ENCODE results near the gene BMP8A.
"Not testable (repeated sequence)": the region's sequence is repeated elsewhere in the genome, so short reads cannot be mapped to it uniquely, and the experiment has no call there.

BMP8A gene

DNA sequence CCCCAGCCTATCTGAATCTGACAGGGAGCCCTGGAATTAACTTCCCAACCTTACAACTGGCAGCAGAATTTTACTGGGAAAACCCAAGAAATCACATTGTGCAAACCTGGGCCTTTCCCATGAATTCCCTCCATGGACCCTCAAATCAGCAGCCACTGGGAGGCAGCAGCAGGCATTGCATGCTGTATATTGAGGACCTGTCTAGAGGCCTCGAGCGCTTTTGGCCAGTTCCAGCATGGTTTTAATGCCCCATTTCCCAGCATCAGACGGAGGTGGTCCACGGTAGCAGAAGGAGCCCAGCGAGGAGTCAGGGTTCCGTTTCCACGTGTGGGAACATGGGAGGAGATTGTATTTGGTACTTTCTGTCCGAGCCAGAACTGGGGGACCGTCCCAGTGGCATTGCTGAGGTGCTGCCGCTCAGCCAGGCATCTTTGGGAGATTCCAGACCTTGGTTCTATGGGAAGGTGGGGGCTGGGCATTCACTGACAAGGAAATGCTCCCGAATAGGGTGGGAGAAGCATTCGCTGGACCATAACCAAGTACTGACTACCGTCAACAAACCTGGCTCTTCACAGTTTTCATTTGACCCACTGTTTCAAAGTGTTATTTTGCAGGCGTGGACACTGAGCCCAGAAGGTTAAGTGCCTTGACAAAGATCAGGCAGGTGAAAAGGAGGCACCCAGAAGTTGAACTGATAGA is 15.9 kb downstream of the BMP8A start:
- H3K4me3 ChIP-seq (ENCODE audit: low read depth, low read length): no peak overlapping the region
- no peaks in the 10 kb centered on the region for H3K79me2 ChIP-seq (ENCODE audit: control insufficient read depth, insufficient read depth, low read length, unreplicated experiment)
- H3K27me3 ChIP-seq (ENCODE audit: insufficient read depth, low read length): no peaks in the 10 kb centered on the region
- H2AFZ ChIP-seq (ENCODE audit: low read length, unreplicated experiment): no peak overlapping the region
- H3K36me3 ChIP-seq (ENCODE audit: insufficient read depth, low read length): no peaks in the 10 kb centered on the region
- H3K27ac ChIP-seq (ENCODE audit: low read depth, low read length): no peak overlapping the region
- H3K4me1 ChIP-seq (ENCODE audit: control insufficient read depth, insufficient read depth, low read length, unreplicated experiment): peaks cover 6% of the 10 kb centered on the region

DNA sequence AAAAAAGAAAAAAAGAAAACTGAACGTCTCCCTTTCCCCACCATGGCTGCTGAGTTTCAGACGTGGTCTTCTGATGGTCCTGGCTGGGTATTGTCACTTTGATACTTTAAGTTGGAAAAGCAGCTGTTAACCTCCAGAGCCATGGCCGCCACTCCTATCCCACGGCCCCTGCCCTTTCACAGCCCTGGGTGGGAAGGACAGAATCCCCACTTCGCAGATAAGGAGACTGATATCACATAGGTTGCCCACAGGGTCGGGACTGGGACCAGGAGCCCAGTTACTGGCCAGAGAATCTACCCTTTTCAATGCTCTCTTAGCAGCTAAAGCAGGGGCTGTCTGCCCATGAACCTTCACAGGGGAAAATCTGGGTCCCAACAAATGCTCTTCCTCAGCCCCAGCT is 16.8 kb downstream of the BMP8A start:
- H3K4me1 ChIP-seq (ENCODE audit: control insufficient read depth, insufficient read depth, low read length, unreplicated experiment): peaks cover 6% of the 10 kb centered on the region
- H3K79me2 ChIP-seq (ENCODE audit: control insufficient read depth, insufficient read depth, low read length, unreplicated experiment): no peaks in the 10 kb centered on the region
- no peak overlapping the region for H3K4me3 ChIP-seq (ENCODE audit: low read depth, low read length)
- no peak overlapping the region for H3K27ac ChIP-seq (ENCODE audit: low read depth, low read length)
- no peaks in the 10 kb centered on the region for H3K36me3 ChIP-seq (ENCODE audit: insufficient read depth, low read length)
- no peak overlapping the region for H2AFZ ChIP-seq (ENCODE audit: low read length, unreplicated experiment)
- no peaks in the 10 kb centered on the region for H3K27me3 ChIP-seq (ENCODE audit: insufficient read depth, low read length)

DNA sequence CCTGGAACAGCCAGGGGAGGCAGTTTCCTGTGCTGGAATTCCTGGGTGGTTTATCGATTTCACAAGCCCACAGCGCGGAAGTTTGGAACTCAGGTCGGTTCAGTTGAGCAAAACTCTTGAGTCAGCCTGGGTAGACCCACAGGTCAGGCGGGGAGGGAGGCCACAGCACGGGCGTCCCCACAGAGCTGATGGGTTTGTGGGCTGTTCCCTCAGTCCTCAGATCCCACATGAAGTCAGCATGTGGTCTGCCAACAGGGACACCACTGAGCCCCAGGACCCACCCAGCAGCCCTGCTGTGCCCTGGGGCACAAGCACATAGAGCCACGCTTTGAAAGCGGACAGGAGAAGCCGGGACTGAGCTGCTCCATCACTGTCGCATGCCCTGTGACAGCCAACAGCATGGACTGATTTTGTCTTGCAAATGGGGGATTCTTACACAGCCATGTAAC is 17.4 kb downstream of the BMP8A start:
- H3K27ac ChIP-seq (ENCODE audit: low read depth, low read length): no peak overlapping the region
- no peak overlapping the region for H2AFZ ChIP-seq (ENCODE audit: low read length, unreplicated experiment)
- no peaks in the 10 kb centered on the region for H3K79me2 ChIP-seq (ENCODE audit: control insufficient read depth, insufficient read depth, low read length, unreplicated experiment)
- no peak overlapping the region for H3K4me3 ChIP-seq (ENCODE audit: low read depth, low read length)
- peaks cover 6% of the 10 kb centered on the region for H3K4me1 ChIP-seq (ENCODE audit: control insufficient read depth, insufficient read depth, low read length, unreplicated experiment)
- no peaks in the 10 kb centered on the region for H3K27me3 ChIP-seq (ENCODE audit: insufficient read depth, low read length)
- H3K36me3 ChIP-seq (ENCODE audit: insufficient read depth, low read length): no peaks in the 10 kb centered on the region

DNA sequence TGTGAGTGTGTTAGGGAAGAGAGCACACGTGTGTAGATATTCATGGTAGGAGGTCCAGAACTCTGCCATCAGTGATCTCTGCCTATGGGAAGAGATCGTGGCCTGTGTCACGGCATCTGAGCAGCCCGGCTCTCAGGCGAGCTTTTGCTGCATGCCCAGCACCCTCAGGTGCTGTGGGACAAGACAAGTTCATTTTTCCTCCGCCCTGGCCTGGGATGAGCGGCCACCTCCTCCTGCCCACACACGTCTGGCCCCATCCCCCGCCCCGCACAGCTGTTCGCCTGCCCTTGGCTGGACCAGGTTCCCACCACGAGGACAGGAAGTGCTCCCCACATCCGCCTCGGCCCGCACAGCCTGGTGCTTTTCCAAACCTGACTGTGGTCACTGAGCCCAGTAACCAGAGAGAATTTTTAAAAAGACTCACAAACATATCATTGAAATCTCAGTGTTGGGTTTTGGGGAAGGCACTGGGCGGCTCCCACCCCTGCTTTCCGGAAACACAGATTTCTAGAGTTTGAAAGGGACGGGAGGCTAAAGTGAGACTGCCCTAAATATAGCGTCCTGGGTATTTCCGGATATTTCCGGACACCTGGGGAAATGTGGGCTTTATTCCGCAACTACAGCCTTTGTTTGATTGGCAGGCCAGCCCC is 18.0 kb downstream of the BMP8A start:
- Histone ChIP-seq H3K4me3 (ENCODE audit: low read depth, low read length) (no peak overlapping the region), H3K36me3 (ENCODE audit: insufficient read depth, low read length) (no peaks in the 10 kb centered on the region), H3K79me2 (ENCODE audit: control insufficient read depth, insufficient read depth, low read length, unreplicated experiment) (no peaks in the 10 kb centered on the region), H3K27ac (ENCODE audit: low read depth, low read length) (no peak overlapping the region), H2AFZ (ENCODE audit: low read length, unreplicated experiment) (no peak overlapping the region), H3K4me1 (ENCODE audit: control insufficient read depth, insufficient read depth, low read length, unreplicated experiment) (peaks cover 6% of the 10 kb centered on the region), H3K27me3 (ENCODE audit: insufficient read depth, low read length) (no peaks in the 10 kb centered on the region)

DNA sequence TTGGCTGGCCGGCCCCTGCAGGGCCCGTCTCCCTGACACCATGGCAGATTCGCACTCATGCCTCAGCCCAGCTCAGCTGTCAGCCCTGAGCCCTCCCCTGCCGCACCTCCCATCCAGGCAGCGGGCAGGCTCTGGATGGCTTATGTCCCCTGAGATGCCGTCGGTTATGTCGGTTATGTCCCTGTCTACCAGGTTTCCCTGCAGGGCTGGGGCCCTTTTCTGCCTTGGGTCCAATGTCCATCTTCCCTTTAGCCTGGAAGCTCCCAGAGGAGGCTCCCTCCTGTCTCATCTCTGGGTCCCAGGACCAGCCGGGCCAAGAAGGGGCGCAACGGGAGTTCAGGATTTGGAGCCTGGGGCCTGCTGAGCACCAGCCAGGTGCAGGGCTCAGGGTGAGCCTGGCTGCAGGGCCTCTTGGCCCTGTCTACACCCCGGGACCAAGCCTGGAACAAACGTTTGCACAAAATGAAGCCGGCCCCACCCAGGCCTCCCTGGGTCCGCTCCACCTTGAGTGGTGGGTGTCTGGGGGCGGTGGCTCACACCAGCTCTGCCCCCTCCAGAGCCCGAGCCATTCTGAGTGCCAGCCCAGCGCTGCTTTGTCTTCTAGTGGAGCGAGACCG is 19.2 kb downstream of the BMP8A start:
- not testable (repeated sequence) for H2AFZ ChIP-seq (ENCODE audit: low read length, unreplicated experiment); H3K4me1 ChIP-seq (ENCODE audit: control insufficient read depth, insufficient read depth, low read length, unreplicated experiment); H3K4me3 ChIP-seq (ENCODE audit: low read depth, low read length); H3K27me3 ChIP-seq (ENCODE audit: insufficient read depth, low read length); H3K27ac ChIP-seq (ENCODE audit: low read depth, low read length); H3K36me3 ChIP-seq (ENCODE audit: insufficient read depth, low read length); H3K79me2 ChIP-seq (ENCODE audit: control insufficient read depth, insufficient read depth, low read length, unreplicated experiment)

DNA sequence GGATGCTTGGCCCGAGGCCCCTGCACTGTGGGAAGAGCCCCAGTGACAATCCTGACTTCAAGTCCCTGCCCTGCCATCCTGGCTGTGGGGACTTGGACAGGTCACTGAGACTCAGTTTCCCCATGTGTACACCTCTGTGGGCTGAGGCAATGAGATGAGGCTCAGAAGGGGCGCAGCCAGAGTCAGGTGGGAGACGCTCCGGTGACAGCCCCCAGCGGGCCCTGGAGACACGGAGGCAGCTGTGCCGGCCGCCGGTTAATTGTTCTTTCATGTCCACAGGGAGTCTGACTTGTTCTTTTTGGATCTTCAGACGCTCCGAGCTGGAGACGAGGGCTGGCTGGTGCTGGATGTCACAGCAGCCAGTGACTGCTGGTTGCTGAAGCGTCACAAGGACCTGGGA is 20.0 kb downstream of the BMP8A start:
- not testable (repeated sequence) for H3K79me2 ChIP-seq (ENCODE audit: control insufficient read depth, insufficient read depth, low read length, unreplicated experiment); H3K4me1 ChIP-seq (ENCODE audit: control insufficient read depth, insufficient read depth, low read length, unreplicated experiment); H3K27me3 ChIP-seq (ENCODE audit: insufficient read depth, low read length); H3K4me3 ChIP-seq (ENCODE audit: low read depth, low read length); H3K36me3 ChIP-seq (ENCODE audit: insufficient read depth, low read length); H2AFZ ChIP-seq (ENCODE audit: low read length, unreplicated experiment); H3K27ac ChIP-seq (ENCODE audit: low read depth, low read length)

DNA sequence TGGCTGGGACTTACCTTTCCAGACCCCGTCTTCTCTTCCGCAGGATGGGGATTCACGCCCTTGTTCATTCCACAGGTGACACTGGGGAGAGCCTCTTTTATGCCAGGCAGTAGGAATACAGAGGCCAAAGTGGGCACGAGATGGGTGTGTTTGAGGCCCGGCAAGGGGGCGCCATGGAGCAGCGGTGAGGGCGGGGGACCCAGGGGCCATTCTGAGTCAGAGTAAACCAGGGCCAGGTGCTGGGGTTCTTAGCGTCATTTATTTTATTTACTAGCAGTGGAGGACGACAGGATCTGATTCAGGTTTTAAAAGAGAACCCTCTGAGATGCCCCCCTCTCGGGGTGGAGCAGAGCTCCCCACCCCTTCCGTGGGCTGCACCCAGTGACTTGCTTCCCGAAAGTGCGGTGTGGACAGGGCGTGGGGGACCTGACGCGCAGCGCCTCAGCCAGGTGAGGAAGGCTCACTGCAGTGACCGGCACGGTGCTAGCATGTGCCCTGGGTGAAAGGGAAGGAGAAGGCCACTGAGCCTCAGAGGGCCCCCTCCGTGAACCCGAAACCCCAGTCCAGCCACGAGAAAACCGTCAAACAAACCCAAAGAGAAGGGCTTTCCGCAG is 20.9 kb downstream of the BMP8A start:
- H3K79me2 ChIP-seq (ENCODE audit: control insufficient read depth, insufficient read depth, low read length, unreplicated experiment); H3K36me3 ChIP-seq (ENCODE audit: insufficient read depth, low read length); H3K27me3 ChIP-seq (ENCODE audit: insufficient read depth, low read length); H3K4me3 ChIP-seq (ENCODE audit: low read depth, low read length); H3K27ac ChIP-seq (ENCODE audit: low read depth, low read length); H3K4me1 ChIP-seq (ENCODE audit: control insufficient read depth, insufficient read depth, low read length, unreplicated experiment); H2AFZ ChIP-seq (ENCODE audit: low read length, unreplicated experiment): not testable (repeated sequence)

DNA sequence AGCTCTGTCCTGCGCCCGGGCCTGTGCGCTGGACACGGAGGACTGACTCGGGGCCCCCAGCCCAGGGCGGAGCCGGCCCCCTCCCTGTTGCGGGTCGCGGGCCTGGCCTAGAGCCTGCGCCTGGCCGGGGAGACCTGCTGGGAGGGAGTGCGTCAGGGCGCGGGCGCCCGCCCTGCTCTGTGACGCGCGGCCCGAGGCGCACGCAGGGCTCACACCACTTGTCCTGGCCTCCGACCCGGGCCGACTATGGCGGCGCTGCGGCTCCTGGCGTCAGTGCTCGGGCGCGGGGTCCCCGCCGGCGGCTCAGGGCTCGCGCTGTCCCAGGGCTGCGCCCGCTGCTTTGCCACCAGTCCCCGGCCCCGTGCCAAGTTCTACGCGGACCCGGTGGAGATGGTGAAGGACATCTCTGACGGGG is 23.3 kb downstream of the BMP8A start:
- not testable (repeated sequence) for H3K27ac ChIP-seq (ENCODE audit: low read depth, low read length); H2AFZ ChIP-seq (ENCODE audit: low read length, unreplicated experiment); H3K79me2 ChIP-seq (ENCODE audit: control insufficient read depth, insufficient read depth, low read length, unreplicated experiment); H3K4me1 ChIP-seq (ENCODE audit: control insufficient read depth, insufficient read depth, low read length, unreplicated experiment); H3K36me3 ChIP-seq (ENCODE audit: insufficient read depth, low read length); H3K27me3 ChIP-seq (ENCODE audit: insufficient read depth, low read length)
- 0 out of 2 replicates have a peak overlapping the region, but pooled peaks have one; percentile 24 for H3K4me3 ChIP-seq (ENCODE audit: low read depth, low read length)

DNA sequence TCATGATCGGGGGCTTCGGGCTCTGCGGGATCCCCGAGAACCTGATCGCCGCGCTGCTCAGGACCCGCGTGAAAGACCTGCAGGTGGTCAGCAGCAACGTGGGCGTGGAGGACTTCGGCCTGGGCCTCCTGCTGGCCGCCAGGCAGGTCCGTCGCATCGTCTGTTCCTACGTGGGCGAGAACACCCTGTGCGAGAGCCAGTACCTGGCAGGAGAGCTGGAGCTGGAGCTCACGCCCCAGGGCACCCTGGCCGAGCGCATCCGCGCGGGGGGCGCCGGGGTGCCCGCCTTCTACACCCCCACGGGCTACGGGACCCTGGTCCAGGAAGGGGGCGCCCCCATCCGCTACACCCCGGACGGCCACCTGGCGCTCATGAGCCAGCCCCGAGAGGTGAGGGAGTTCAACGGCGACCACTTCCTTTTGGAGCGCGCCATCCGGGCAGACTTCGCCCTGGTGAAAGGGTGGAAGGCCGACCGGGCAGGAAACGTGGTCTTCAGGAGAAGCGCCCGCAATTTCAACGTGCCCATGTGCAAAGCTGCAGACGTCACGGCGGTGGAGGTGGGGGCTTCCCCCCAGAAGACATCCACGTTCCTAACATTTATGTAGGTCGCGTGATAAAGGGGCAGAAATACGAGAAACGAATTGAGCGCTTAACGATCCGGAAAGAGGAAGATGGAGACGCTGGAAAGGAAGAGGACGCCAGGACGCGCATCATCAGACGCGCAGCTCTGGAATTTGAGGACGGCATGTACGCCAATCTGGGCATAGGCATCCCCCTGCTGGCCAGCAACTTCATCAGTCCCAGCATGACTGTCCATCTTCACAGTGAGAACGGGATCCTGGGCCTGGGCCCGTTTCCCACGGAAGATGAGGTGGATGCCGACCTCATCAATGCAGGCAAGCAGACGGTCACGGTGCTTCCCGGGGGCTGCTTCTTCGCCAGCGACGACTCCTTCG is 24.0 kb downstream of the BMP8A start:
- H3K4me3 ChIP-seq (ENCODE audit: low read depth, low read length): peak overlapping the region; percentile 63; the same call in 1 of the 2 replicates
- H3K4me1 ChIP-seq (ENCODE audit: control insufficient read depth, insufficient read depth, low read length, unreplicated experiment); H3K27ac ChIP-seq (ENCODE audit: low read depth, low read length); H3K27me3 ChIP-seq (ENCODE audit: insufficient read depth, low read length); H3K36me3 ChIP-seq (ENCODE audit: insufficient read depth, low read length); H2AFZ ChIP-seq (ENCODE audit: low read length, unreplicated experiment); H3K79me2 ChIP-seq (ENCODE audit: control insufficient read depth, insufficient read depth, low read length, unreplicated experiment): not testable (repeated sequence)

DNA sequence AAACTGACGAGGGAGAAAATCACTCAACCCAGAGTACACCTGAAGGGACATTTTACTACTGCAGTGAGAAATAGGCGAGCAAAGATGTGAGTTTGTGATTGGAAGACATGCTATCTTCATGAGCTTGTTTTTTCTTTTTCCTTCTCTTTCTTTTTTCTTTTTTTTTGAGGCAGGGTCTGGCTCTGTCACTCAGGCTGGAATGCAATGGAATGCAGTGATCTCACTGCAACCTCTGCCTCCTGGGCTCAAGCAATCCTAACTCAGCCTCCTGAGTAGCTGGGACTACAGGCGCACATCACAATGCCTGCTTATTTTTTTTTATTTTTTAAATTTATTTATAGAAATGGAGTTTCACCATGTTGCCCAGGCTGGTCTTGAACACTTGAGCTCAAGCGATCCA is 25.4 kb downstream of the BMP8A start:
- not testable (repeated sequence) for H3K36me3 ChIP-seq (ENCODE audit: insufficient read depth, low read length); H3K27ac ChIP-seq (ENCODE audit: low read depth, low read length); H3K79me2 ChIP-seq (ENCODE audit: control insufficient read depth, insufficient read depth, low read length, unreplicated experiment); H3K4me1 ChIP-seq (ENCODE audit: control insufficient read depth, insufficient read depth, low read length, unreplicated experiment); H2AFZ ChIP-seq (ENCODE audit: low read length, unreplicated experiment); H3K27me3 ChIP-seq (ENCODE audit: insufficient read depth, low read length); H3K4me3 ChIP-seq (ENCODE audit: low read depth, low read length)
